HepG2 (cell line): ENCODE data around the gene SNED1. TPM values are rescaled to one million over a fixed set of nuclear protein-coding genes. Genes with fewer than 3 reads are reported as not detected.

ENCODE experiments used
- ATAC-seq: fragments of 200-7000 bp; cut with Tn5 transposase; 3 replicates; pipeline ENCODE4 v1.9.1; 2020; ENCODE audit warnings: mild to moderate bottlenecking, moderate library complexity
- BruUV-seq: library from RNA; stranded (reverse); fragments of 400-500 nt; replicated peaks from 2 replicates; lab custom pipeline; 2021; lab: Mats Ljungman, UMichigan
- CTCF ChIA-PET: fragments of 300-600 bp; formaldehyde crosslinking; extraction: SDS; loops from one replicate; lab custom pipeline; 2021; ENCODE audit warnings: low total read pairs, inconsistent platforms, low intra/inter-chr PET ratio; lab: Yijun Ruan, JAX
- POLR2A ChIA-PET: fragments of 350-600 bp; sonication (Branson Sonifier 250); formaldehyde crosslinking; loops from one replicate; lab custom pipeline; 2020; ENCODE audit warnings: antibody characterized with exemption, inconsistent platforms; lab: Yijun Ruan, JAX
- DNase-seq: peaks from one replicate; pipeline ENCODE4 v3.0.0-alpha.2; 2015; ENCODE audit warnings: low spot score
- FAIRE-seq: peaks from 3 replicates; lab custom pipeline; 2011; peaks lifted over from hg19 to GRCh38; lab: Jason Lieb, UNC
- H2AFZ ChIP-seq: one replicate; pipeline ENCODE4 v1.6.1; 2011; ENCODE audit warnings: low read length, inconsistent platforms
- H3K27ac ChIP-seq: fragments of 300-600 bp; 3 replicates; pipeline ENCODE4 v1.8.0; 2011; ENCODE audit warnings: mixed run types, mild to moderate bottlenecking, mixed read lengths, low read length, inconsistent platforms; ENCODE audit not compliant: insufficient read depth; ENCODE audit errors: extremely low read length
- H3K27me3 ChIP-seq, 2 experiments: fragments of 200-600 bp in 1 of 2; 2 replicates in 1 of 2; 3 replicates in 1 of 2; pipeline versions ENCODE4 v1.6.0 to v1.8.0; 2011; ENCODE audit warnings: low read length in 2 of 2, mild to moderate bottlenecking in 2 of 2, moderate library complexity in 2 of 2, inconsistent platforms in 1 of 2; ENCODE audit not compliant: insufficient read depth in 2 of 2, control insufficient read depth in 1 of 2
- H3K36me3 ChIP-seq, 2 experiments: fragments of 200-600 bp in 1 of 2; replicated peaks in 1 of 2; 2 replicates in 1 of 2; 3 replicates in 1 of 2; pipeline versions ENCODE4 v1.5.1 to v1.8.0; 2011; ENCODE audit warnings: low read length in 2 of 2, inconsistent platforms in 1 of 2; ENCODE audit not compliant: insufficient read depth in 2 of 2, control insufficient read depth in 1 of 2
- H3K4me1 ChIP-seq: 2 replicates; pipeline ENCODE4 v1.5.1; 2012; ENCODE audit warnings: low read length, inconsistent platforms; ENCODE audit not compliant: insufficient read depth
- H3K4me2 ChIP-seq: 2 replicates; pipeline ENCODE4 v1.6.0; 2011; ENCODE audit warnings: low read depth, low read length, inconsistent platforms
- H3K4me3 ChIP-seq, 3 experiments: fragments of 200-600 bp in 1 of 3; sonication (generic), shearing (Covaris generic) in 1 of 3; replicated peaks in 1 of 3; 2 replicates each; pipeline ENCODE4 v1.5.1; 2011 to 2016; ENCODE audit warnings: low read length in 3 of 3, inconsistent platforms in 2 of 3, low read depth in 2 of 3, mild to moderate bottlenecking in 2 of 3, control low read depth in 1 of 3, mixed read lengths in 1 of 3; ENCODE audit not compliant: insufficient read depth in 1 of 3
- H3K79me2 ChIP-seq: one replicate; pipeline ENCODE4 v1.6.1; 2011; ENCODE audit warnings: low read length, inconsistent platforms; ENCODE audit not compliant: insufficient read depth
- H3K9ac ChIP-seq: 2 replicates; pipeline ENCODE4 v1.6.0; 2011; ENCODE audit warnings: mild to moderate bottlenecking, low read depth, low read length, inconsistent platforms; ENCODE audit not compliant: insufficient read depth
- H3K9me3 ChIP-seq: 2 replicates; pipeline ENCODE4 v1.5.1; 2012; ENCODE audit warnings: mild to moderate bottlenecking, low read length
- H4K20me1 ChIP-seq: 2 replicates; pipeline ENCODE4 v1.6.0; 2011; ENCODE audit warnings: inconsistent platforms, mild to moderate bottlenecking, low read length, moderate library complexity; ENCODE audit not compliant: insufficient read depth
- EHMT2 ChIP-seq: fragments of 200-600 bp; sonication (generic); IDR thresholded peaks from 2 replicates; pipeline ENCODE4 v1.7.0; 2017; ENCODE audit warnings: antibody characterized with exemption, low read depth, low read length, borderline replicate concordance
- ZNF782 ChIP-seq: sonication (generic); formaldehyde crosslinking; IDR thresholded peaks from 2 replicates; pipeline ENCODE4 v1.4.0; 2020; ENCODE audit warnings: missing genetic modification reagents, mild to moderate bottlenecking, borderline replicate concordance
- ZNF891 ChIP-seq: sonication (generic); formaldehyde crosslinking; IDR thresholded peaks from 2 replicates; pipeline ENCODE4 v1.5.0; 2020; ENCODE audit warnings: mild to moderate bottlenecking, missing genetic modification reagents
- WGBS: methylation state at CpG from one replicate; pipeline ENCODE4 v1.1.6; 2017; ENCODE audit warnings: low lambda C conversion rate; 5-methylcytosine and 5-hydroxymethylcytosine counted together
- in situ Hi-C: cut with HindIII; loops from 2 replicates; pipeline ENCODE4 v1.10.0; 2017; ENCODE audit warnings: low pct_unique_long_range_greater_than_20kb; ENCODE audit not compliant: extremely low pct_ligation_motif_present
- intact Hi-C: fragments of 100-400 bp; cut with micrococcal nuclease; formaldehyde crosslinking; loops from one replicate; pipeline ENCODE4 v1.10.0; 2022; ENCODE audit not compliant: unreplicated experiment
- polyA plus RNA-seq, 8 experiments: library from polyadenylated mRNA; depleted of rRNA in 3 of 8; stranded (reverse) in 7 of 8; unstranded in 1 of 8; fragments of >200 nt; fragmentation: Illumina TruSeq in 4 of 8; extraction: Trizol in 4 of 8; gene quantifications; 2 replicates each; pipeline versions ENCODE4 v1.2.1 to v1.2.3, GENCODE V29; 2011 to 2016; ENCODE audit warnings: low read depth in 4 of 8, missing spikeins in 1 of 8, mixed read lengths in 1 of 8; ENCODE audit not compliant: insufficient read depth in 1 of 8
- total RNA-seq, 5 experiments: library from RNA; depleted of rRNA; stranded (reverse); fragments of >200 nt; fragmentation: Illumina TruSeq; extraction: Trizol; gene quantifications; 2 replicates each; pipeline ENCODE4 v1.2.3, GENCODE V29; 2016; ENCODE audit warnings: low read depth in 1 of 5

The SNED1 gene
- total and polyA plus RNA-seq, 2 of the 13 experiments (the other 11 are each of a cell fraction or from before 2014, with no cell fraction given): 0.15 to 0.65 TPM

GRCh38 chr2:241068136-241068941, 69.9 kb downstream of the SNED1 start:
- 0 out of 2 replicates have a peak, but pooled peaks cover 14% of the 10 kb centered on the region for H3K4me1 ChIP-seq
- intact Hi-C loops: no loop called here
- DNase-seq (no peak), FAIRE-seq (no peak)
- no peak overlapping the region for H2AFZ ChIP-seq
- 50% methylated on average over 25 of the region's 25 CpGs for WGBS
- peaks cover 19 to 56% of the 10 kb centered on the region in 2 experiments for H3K27me3 ChIP-seq
- in situ Hi-C loops: no loop called here
- H4K20me1 ChIP-seq: no peaks in the 10 kb centered on the region; the same call in 1 of the 2 replicates
- H3K79me2 ChIP-seq: no peaks in the 10 kb centered on the region
- POLR2A ChIA-PET: no interaction called here
- no TSS peak for BruUV-seq
- H3K36me3 ChIP-seq: no peaks in the 10 kb centered on the region
- no peaks in the 10 kb centered on the region for H3K9me3 ChIP-seq
- no peak overlapping the region for H3K4me3 ChIP-seq
- TF ChIP-seq ZNF891 (CRISPR knock-in tag): 0 out of 2 replicates have a peak, but pooled peaks have one; percentile 0
- TF ChIP-seq EHMT2: no peak
- TF ChIP-seq, all 625 proteins: peak for 1
- Histone ChIP-seq H3K4me2 (no peak overlapping the region), H3K27ac (no peak overlapping the region), H3K9ac (no peak overlapping the region)
- ATAC-seq: no peak
- CTCF ChIA-PET: no interaction called here

GRCh38 chr2:241068942-241069810, 70.8 kb downstream of the SNED1 start:
- Histone ChIP-seq H4K20me1 (no peaks in the 10 kb centered on the region; the same call in 1 of the 2 replicates), H3K9ac (no peak overlapping the region), H2AFZ (no peak overlapping the region)
- CTCF ChIA-PET: no interaction called here
- TF ChIP-seq ZNF891 (CRISPR knock-in tag) (0 out of 2 replicates have a peak, but pooled peaks have one; percentile 8), ZNF782 (no peak)
- TF ChIP-seq, all 625 proteins: peak for 1
- peaks cover 16% of the 10 kb centered on the region; the same call in 1 of the 2 replicates for H3K4me1 ChIP-seq
- no peak overlapping the region for H3K4me2 ChIP-seq
- DNase-seq (no peak), ATAC-seq (no peak), FAIRE-seq (no peak)
- no peak overlapping the region for H3K4me3 ChIP-seq
- no TSS peak for BruUV-seq
- H3K27ac ChIP-seq: no peak overlapping the region
- no peaks in the 10 kb centered on the region for H3K79me2 ChIP-seq
- H3K27me3 ChIP-seq: peaks cover 19 to 51% of the 10 kb centered on the region in 2 experiments
- POLR2A ChIA-PET: no interaction called here
- WGBS: 61% methylated on average over 11 of the region's 28 CpGs
- no peaks in the 10 kb centered on the region for H3K9me3 ChIP-seq
- no peaks in the 10 kb centered on the region for H3K36me3 ChIP-seq
- in situ Hi-C loops: no loop called here
- intact Hi-C loops: no loop called here
